Measurements from ENCODE around the gene LRRC53. TPM values are rescaled to one million over a fixed set of nuclear protein-coding genes. Genes with fewer than 3 reads are reported as not detected.

Gene LRRC53
- total RNA-seq, 1 experiment from 2014 or later = not detected

GRCh38 chr1:74502858-74503257 is 9.6 kb downstream of the LRRC53 start:
- TF ChIP-seq CTCF (IDR thresholded peaks at IDR 0.05; ENCODE audit: unreplicated experiment) = no peak
- intact Hi-C loops (cut with micrococcal nuclease; ENCODE audit: unreplicated experiment) = no loop called here
- no peaks in the 10 kb centered on the region for H3K4me1 Mint-ChIP-seq (ENCODE audit: low read depth, unreplicated experiment)
- CTCF ChIA-PET = interaction anchor here (1.1 to 1.6 kb wide), 2 partner anchors 19 to 150 kb away, joined by 3 read pairs; no protein-coding TSS in a partner anchor
- no peaks in the 10 kb centered on the region for H3K36me3 Mint-ChIP-seq (ENCODE audit: insufficient read depth, unreplicated experiment)
- BruUV-seq (replicated peaks) = no TSS peak
- H3K27me3 Mint-ChIP-seq (ENCODE audit: unreplicated experiment) = peaks cover 3% of the 10 kb centered on the region
- no peak overlapping the region for H3K4me3 Mint-ChIP-seq (ENCODE audit: low read depth, unreplicated experiment)
- no peak for DNase-seq
- no peak overlapping the region for H3K27ac Mint-ChIP-seq (ENCODE audit: unreplicated experiment)
- no peaks in the 10 kb centered on the region for H3K9me3 Mint-ChIP-seq (ENCODE audit: low read depth, unreplicated experiment)

GRCh38 chr1:74502432-74502831 is 10.0 kb downstream of the LRRC53 start:
- Mint-ChIP-seq H3K4me1 (ENCODE audit: low read depth, unreplicated experiment) (no peaks in the 10 kb centered on the region), H3K36me3 (ENCODE audit: insufficient read depth, unreplicated experiment) (no peaks in the 10 kb centered on the region), H3K27ac (ENCODE audit: unreplicated experiment) (no peak overlapping the region), H3K4me3 (ENCODE audit: low read depth, unreplicated experiment) (no peak overlapping the region), H3K27me3 (ENCODE audit: unreplicated experiment) (peaks cover 7% of the 10 kb centered on the region), H3K9me3 (ENCODE audit: low read depth, unreplicated experiment) (no peaks in the 10 kb centered on the region)
- intact Hi-C loops (cut with micrococcal nuclease; ENCODE audit: unreplicated experiment) = no loop called here
- no TSS peak for BruUV-seq (replicated peaks)
- CTCF ChIA-PET = no interaction called here
- TF ChIP-seq CTCF (IDR thresholded peaks at IDR 0.05; ENCODE audit: unreplicated experiment) = no peak
- no peak for DNase-seq

GRCh38 chr1:74498901-74499300 is 13.5 kb downstream of the LRRC53 start:
- intact Hi-C loops (cut with micrococcal nuclease; ENCODE audit: unreplicated experiment) = no loop called here
- CTCF ChIA-PET = no interaction called here

GRCh38 chr1:74496669-74497068 is 15.7 kb downstream of the LRRC53 start:
- Mint-ChIP-seq H3K27me3 (ENCODE audit: unreplicated experiment) (peaks cover 15% of the 10 kb centered on the region), H3K27ac (ENCODE audit: unreplicated experiment) (no peak overlapping the region), H3K4me1 (ENCODE audit: low read depth, unreplicated experiment) (no peaks in the 10 kb centered on the region), H3K9me3 (ENCODE audit: low read depth, unreplicated experiment) (no peaks in the 10 kb centered on the region), H3K36me3 (ENCODE audit: insufficient read depth, unreplicated experiment) (no peaks in the 10 kb centered on the region), H3K4me3 (ENCODE audit: low read depth, unreplicated experiment) (no peak overlapping the region)
- CTCF ChIA-PET = no interaction called here
- TF ChIP-seq CTCF (IDR thresholded peaks at IDR 0.05; ENCODE audit: unreplicated experiment) = no peak
- BruUV-seq (replicated peaks) = no TSS peak
- DNase-seq = no peak
- intact Hi-C loops (cut with micrococcal nuclease; ENCODE audit: unreplicated experiment) = no loop called here

More at GRCh38 chr1:74498901-74499300, 13.5 kb downstream of the LRRC53 start:
- no TSS peak for BruUV-seq (replicated peaks)
- no peak for DNase-seq
- peaks cover 15% of the 10 kb centered on the region for H3K27me3 Mint-ChIP-seq (ENCODE audit: unreplicated experiment)
- H3K4me3 Mint-ChIP-seq (ENCODE audit: low read depth, unreplicated experiment) = no peak overlapping the region
- no peaks in the 10 kb centered on the region for H3K36me3 Mint-ChIP-seq (ENCODE audit: insufficient read depth, unreplicated experiment)
- H3K27ac Mint-ChIP-seq (ENCODE audit: unreplicated experiment) = no peak overlapping the region
- H3K4me1 Mint-ChIP-seq (ENCODE audit: low read depth, unreplicated experiment) = no peaks in the 10 kb centered on the region
- H3K9me3 Mint-ChIP-seq (ENCODE audit: low read depth, unreplicated experiment) = no peaks in the 10 kb centered on the region
- no peak for TF ChIP-seq CTCF (IDR thresholded peaks at IDR 0.05; ENCODE audit: unreplicated experiment)

Measured in Calu3 (cell line).